Activated CD4-positive, alpha-beta T cell treated with anti-CD3 and anti-CD28 coated beads, Interleukin-2, amount 50 U/mL, for 24 hours (primary cell): ENCODE measurements around the gene TLR7.

Experiments used
- DNase-seq, 2 donors: peaks; one replicate each; pipeline ENCODE4 v3.0.0-alpha.2; 2020; ENCODE audit warnings: low read depth in 1 of 2, low spot score in 1 of 2

The TLR7 gene

GRCh38 chrX:12922599-12922919 lies 55.7 kb downstream of the TLR7 start:
- no peak for DNase-seq

GRCh38 chrX:12929701-12930100 lies 62.8 kb downstream of the TLR7 start:
- no peak for DNase-seq

- DNase-seq: no peak
Observed at GRCh38 chrX:12930150-12930549, 63.3 kb downstream of the TLR7 start.

- DNase-seq: no peak
Observed at GRCh38 chrX:12932244-12932643, 65.4 kb downstream of the TLR7 start.

- DNase-seq: no peak
Observed at GRCh38 chrX:12934850-12935249, 68.0 kb downstream of the TLR7 start.

GRCh38 chrX:12936947-12937346 lies 70.1 kb downstream of the TLR7 start:
- no peak for DNase-seq
